Activated effector memory CD4-positive, alpha-beta T cell treated with Interleukin-2 at 50 U/mL for 16 hours (primary cell): ENCODE data around the gene KAT2B.

Source experiments
- DNase-seq: peaks from one replicate; pipeline ENCODE4 v3.0.0-alpha.2; 2020

Gene KAT2B

GRCh38 chr3:20066850-20067617, 26.8 kb downstream of the KAT2B start:
- DNase-seq, result no peak

DNA sequence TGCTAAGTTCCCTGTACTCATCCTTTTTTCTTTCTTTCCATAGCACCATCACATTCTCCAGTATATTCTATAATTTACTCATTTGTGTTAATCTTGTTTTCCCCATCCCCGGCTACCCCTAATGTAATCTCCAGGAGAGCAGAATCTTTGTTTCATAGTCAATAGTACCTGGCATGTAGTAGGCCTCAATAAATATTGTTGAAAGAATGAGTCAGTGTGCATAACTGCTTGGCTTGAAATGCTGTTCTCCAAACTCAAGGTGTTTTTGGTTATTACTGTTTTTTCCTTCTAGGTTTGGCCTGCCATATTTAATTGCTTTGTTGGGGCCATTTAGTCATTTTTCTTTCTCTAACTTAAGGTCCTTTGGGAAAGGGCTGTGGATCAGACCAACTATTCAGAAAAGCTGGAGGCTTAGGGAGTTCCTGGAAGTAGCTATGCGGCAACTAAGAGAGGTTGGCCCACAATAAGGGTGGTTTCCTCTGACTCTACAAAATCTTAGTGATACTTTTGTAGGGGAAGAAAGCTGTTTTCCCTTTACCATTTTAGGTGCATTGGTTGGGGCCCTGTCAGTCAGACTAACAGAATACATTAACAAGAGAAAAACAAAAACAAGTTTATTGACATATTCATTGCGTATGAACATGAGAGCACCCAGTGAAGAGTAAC, 28.4 kb downstream of the KAT2B start:
- no peak for DNase-seq

DNA sequence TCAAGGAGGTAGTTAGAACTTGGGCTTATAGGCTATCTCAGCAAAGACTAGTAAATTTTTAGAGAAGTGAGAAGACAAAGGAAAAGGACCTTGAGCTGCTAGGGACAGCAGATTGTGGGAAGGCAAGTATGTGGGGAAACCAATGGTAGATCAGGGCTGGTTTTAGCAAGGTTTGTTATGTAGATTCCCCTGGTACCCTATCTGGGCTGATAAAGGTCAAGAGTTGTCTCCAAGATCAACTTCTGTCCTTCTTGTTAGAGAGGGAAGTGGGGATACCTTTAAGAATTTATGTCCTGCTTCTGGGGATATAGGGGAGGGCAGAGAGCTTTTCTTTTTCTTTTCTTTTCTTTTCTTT, 28.9 kb downstream of the KAT2B start:
- DNase-seq, result no peak

DNA sequence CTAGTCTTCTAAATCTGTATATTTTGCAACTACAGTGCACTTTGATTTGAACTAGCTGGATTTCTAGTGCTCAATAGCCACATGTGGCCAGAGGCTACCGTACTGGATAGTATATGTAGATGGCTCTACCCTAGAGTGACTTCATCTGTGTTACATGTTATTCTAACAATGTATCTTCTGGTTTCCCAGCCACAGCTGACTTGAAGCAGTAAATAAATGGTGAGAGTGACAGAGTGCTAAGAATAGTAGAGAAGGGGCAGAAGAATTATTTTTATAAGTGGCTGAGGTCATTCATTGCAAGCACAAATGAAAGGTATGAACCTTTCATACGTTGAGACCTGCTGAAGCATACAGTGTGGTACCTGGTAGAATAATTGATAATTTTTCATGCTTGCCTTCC, 30.9 kb downstream of the KAT2B start:
- no peak for DNase-seq

DNA sequence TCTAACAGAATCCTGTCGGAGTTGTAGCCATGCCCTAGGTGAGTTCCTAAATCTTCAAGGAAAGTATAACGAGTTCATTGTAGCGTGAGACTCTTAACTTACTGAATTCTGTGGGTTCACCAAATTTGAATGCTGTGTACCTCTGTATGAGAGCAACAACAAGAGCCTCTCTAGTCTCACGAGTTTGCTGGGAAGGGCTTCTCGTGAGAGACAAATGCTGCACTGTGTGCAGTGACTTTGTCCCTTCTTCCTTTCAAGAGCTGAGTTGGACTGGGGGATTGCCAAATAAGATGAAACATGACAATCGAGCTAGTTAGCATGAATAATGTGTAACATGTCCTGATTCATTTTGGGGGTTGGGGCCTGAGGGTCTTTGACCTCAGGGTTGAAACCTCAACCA, 32.2 kb downstream of the KAT2B start:
- DNase-seq, result no peak

- no peak for DNase-seq
Observed at GRCh38 chr3:20073068-20073467, 32.8 kb downstream of the KAT2B start.

DNA sequence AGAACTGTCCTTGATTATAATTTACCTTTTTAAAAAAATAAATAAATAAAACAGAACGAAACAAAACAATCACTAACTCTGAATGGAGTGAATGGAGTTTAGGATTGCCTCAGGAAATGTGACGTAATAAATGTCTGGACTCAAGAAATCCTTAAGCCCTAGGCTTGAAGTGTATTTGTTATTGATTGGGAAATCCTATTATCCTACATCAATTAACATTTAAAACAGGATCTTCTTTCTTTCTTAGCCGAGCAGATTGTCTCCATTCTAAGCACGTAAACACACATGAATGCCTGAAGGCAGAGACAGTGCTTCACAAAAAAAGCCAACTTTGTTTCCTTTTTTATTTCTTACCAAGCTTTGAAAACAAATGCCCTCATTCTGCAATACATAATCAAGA, 33.4 kb downstream of the KAT2B start:
- DNase-seq, result no peak

GRCh38 chr3:20074226-20075063, 34.2 kb downstream of the KAT2B start:
- DNase-seq, result no peak

DNA sequence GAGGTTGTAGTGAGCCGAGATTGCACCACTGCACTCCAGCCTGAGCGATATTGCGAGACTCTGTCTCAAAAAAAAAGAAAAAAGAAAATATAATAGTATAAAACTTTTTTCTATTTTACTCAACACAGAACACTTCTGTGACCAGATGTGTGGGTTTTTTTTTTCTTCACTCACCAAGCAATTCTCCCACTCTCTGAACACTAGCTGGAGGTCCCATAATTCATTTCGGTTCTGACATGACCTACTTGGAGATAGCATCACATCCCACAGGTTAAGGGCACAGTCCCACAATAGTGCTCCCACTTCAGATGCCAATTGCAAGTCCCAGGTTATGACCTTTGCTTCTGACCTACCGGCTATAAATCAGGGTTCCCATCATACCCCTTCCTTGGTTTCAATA, 35.0 kb downstream of the KAT2B start:
- DNase-seq, result no peak

- DNase-seq, result no peak
Observed at GRCh38 chr3:20076296-20076997, 36.2 kb downstream of the KAT2B start.

DNA sequence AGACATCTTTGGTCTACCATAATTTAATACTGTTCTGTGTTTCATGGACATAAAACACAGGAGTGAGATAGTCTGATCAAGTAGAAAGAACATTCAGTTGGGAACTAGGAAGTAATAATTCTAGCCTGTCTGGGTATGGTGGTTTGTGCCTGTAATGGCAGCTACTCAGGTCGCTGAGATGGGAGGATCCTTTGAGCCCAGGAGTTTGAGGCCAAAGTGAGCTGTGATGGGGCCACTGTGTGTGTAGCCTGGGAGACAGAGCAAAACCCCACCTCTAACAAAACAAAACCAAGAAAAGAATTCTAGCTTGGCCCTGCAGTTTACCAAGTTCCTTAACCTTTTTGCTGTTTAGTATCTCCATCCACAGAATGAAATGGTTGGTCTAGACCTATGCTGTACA, 36.8 kb downstream of the KAT2B start:
- DNase-seq, result no peak

DNA sequence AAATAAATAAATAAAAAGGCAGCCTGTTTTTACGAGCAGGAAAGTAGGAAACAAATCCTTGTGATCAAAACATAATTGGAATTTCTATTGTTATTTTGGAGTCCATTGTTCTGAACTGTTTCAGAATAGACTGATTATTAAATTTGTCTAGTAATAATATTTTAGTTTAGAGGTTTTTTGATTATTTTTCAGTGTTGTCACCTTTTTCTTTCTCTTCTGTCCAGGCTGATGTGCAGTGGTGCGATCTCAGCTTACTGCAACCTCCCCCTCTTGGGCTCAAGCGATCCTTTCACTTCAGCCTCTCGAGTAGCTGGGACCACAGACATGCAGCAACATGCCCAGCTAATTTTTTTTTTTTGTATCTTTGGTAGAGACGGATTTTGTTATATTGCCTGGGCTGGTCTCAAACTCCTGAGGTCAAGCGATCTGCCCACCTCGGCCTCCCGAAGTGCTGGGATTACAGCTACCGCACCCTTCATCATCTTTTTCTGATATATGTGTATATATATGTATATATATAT, 38.0 kb downstream of the KAT2B start:
- DNase-seq, result no peak

GRCh38 chr3:20079621-20080020, 39.4 kb downstream of the KAT2B start:
- DNase-seq, result no peak

- DNase-seq, result peak; percentile 16
Observed at GRCh38 chr3:20080956-20081554, 40.8 kb downstream of the KAT2B start.

GRCh38 chr3:20083253-20083652, 43.0 kb downstream of the KAT2B start:
- DNase-seq, result no peak

DNA sequence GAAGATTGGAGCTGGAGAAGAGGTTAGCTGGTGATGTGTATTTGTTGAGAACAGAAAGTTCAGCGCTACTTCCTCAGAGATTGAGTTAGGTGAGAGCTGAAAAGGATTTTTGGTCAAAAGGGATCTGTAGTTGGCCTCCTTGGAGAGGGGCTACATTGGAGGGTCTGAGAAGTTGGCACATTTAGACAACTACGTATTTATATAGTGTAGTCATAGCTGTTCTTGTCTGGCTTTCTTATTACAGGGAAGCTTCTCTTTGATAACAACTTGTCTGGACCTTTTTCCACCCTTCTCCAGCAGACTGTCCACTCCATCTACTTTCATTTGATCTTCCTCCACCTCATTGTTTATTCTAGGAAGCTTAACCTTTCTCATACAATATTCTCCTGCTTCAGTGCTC, 43.7 kb downstream of the KAT2B start:
- no peak for DNase-seq

DNA sequence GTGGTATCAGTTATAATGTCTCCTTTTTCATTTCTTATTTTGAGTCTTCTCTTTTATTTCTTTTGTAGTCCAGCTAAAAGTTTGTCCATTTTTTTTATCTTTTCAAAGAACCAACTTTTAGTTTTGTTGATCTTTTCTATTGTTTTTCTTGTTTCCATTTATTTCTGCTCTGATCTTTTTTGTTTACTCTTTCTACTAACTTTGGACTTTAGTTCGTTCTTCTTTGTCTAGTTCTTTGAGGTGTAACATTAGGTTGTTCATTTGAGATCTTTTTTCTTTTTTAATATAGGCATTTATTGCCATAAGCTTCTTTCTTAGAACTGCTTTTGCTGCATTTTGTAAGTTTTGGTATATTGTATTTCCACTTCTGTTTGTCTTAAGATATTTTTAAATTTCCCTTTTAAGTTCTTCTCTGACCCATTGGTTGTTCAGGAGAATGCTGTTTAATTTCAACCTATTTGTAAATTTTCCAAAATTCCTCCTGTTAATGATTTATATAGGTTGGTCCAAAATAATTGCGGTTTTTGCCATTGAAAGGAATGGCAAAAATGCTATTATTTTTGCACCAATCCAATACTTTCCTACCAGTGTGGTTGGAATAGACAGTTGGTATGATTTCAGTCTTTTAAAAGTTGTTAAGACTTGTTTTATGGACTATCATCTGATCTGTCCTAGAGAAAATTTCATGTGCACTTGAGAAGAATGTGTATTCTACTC, 51.2 kb downstream of the KAT2B start:
- no peak for DNase-seq

DNA sequence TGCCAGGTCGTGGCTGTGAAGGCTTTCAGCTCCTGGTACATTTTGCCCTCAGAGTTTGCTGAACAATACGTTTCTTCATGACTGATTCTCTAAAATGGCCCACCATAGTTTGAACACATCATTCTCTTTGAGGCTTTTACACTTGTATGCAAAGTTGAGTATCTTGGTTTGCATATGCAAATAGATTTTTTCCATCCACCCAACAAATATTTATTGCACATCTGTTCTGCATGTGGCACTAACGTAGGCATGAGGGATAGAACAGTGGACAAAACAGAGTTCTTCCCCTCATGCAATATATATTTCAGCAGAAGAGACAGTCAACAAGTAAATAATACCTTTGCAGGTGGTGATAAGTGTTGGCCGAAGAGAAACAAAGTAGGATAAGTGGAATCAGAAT, 55.2 kb downstream of the KAT2B start:
- no peak for DNase-seq

DNA sequence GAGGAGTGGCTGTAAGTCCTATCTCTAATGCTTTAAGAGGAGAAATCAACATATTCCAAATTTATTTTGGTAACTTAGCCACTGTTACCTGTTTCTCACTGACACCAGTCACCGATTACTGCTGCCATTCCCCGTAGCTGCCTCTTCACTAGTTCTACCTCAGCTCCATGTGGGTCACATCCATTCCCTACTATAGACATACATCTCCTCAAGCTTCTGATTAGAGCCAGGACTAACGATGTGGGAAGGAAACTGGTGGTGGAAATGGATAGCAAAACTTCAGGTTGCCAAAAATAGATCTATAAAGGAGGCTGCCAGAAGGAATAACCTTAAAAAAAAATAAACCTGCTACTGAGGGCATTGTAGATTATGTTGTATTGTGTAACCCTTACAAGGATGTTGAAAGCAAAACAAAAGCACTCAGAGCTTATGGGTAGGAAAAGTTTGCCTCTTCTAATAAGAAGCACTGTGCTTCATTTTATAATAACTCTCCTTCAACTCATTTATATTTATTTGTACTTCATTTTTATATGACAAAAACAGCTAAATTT, 56.0 kb downstream of the KAT2B start:
- DNase-seq, result no peak

DNA sequence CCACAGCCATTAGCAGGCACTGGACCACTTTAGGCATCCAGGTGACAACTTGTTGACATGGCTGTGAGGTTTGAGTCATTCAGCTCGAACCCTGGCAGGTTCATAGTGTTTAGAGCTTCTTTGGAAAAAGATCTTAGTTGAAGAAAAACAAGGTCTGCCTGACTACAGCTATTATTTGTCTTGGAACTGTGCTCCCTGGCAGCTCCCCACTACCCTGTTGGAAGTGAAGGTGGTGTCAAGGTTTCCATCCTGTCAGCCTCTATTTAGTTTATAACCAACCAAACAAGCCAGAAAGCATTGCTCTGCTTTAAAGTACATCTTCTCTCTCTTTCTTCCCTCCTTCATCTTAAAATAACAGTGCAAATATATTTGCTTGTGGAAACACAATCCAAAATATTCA, 56.8 kb downstream of the KAT2B start:
- no peak for DNase-seq

DNA sequence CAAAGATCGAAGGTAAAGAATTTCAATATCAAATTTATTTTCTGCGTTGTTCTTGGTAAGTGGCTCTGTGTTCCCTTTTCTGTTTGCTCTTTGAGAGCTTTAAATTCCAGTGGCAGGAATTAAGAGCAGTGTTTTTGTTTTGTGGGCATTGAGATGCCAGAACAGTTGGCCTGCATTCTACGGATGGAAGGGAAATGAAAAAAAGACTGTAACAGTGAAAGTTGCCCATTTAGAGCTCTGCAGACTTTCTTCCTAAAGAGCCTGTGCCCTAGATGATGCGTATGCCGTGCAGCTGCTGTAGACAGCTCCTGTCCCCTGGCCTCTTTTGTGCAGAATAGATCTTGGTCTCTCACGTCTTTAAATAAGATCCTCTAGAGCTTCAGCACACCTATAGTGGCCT, 58.8 kb downstream of the KAT2B start:
- DNase-seq, result no peak

GRCh38 chr3:20100151-20100550, 59.9 kb downstream of the KAT2B start:
- no peak for DNase-seq
